HepG2 (cell line): ENCODE results near the gene TUBA1C. TPM values are rescaled to one million over a fixed set of nuclear protein-coding genes. Genes with fewer than 3 reads are reported as not detected.

Experiments
- ATAC-seq: fragments of 200-7000 bp; cut with Tn5 transposase; 3 replicates; pipeline ENCODE4 v1.9.1; 2020; ENCODE audit warnings: mild to moderate bottlenecking, moderate library complexity
- BruUV-seq: library from RNA; stranded (reverse); fragments of 400-500 nt; replicated peaks from 2 replicates; lab custom pipeline; 2021; lab: Mats Ljungman, UMichigan
- CTCF ChIA-PET: fragments of 300-600 bp; formaldehyde crosslinking; extraction: SDS; loops from one replicate; lab custom pipeline; 2021; ENCODE audit warnings: low total read pairs, inconsistent platforms, low intra/inter-chr PET ratio; lab: Yijun Ruan, JAX
- POLR2A ChIA-PET: fragments of 350-600 bp; sonication (Branson Sonifier 250); formaldehyde crosslinking; loops from one replicate; lab custom pipeline; 2020; ENCODE audit warnings: antibody characterized with exemption, inconsistent platforms; lab: Yijun Ruan, JAX
- DNase-seq: peaks from one replicate; pipeline ENCODE4 v3.0.0-alpha.2; 2015; ENCODE audit warnings: low spot score
- FAIRE-seq: peaks from 3 replicates; lab custom pipeline; 2011; peaks lifted over from hg19 to GRCh38; lab: Jason Lieb, UNC
- H2AFZ ChIP-seq: one replicate; pipeline ENCODE4 v1.6.1; 2011; ENCODE audit warnings: low read length, inconsistent platforms
- H3K27ac ChIP-seq: fragments of 300-600 bp; 3 replicates; pipeline ENCODE4 v1.8.0; 2011; ENCODE audit warnings: mixed run types, mild to moderate bottlenecking, mixed read lengths, low read length, inconsistent platforms; ENCODE audit not compliant: insufficient read depth; ENCODE audit errors: extremely low read length
- H3K27me3 ChIP-seq, 2 experiments: fragments of 200-600 bp in 1 of 2; 2 replicates in 1 of 2; 3 replicates in 1 of 2; pipeline versions ENCODE4 v1.6.0 to v1.8.0; 2011; ENCODE audit warnings: low read length in 2 of 2, mild to moderate bottlenecking in 2 of 2, moderate library complexity in 2 of 2, inconsistent platforms in 1 of 2; ENCODE audit not compliant: insufficient read depth in 2 of 2, control insufficient read depth in 1 of 2
- H3K36me3 ChIP-seq, 2 experiments: fragments of 200-600 bp in 1 of 2; replicated peaks in 1 of 2; 2 replicates in 1 of 2; 3 replicates in 1 of 2; pipeline versions ENCODE4 v1.5.1 to v1.8.0; 2011; ENCODE audit warnings: low read length in 2 of 2, inconsistent platforms in 1 of 2; ENCODE audit not compliant: insufficient read depth in 2 of 2, control insufficient read depth in 1 of 2
- H3K4me1 ChIP-seq: 2 replicates; pipeline ENCODE4 v1.5.1; 2012; ENCODE audit warnings: low read length, inconsistent platforms; ENCODE audit not compliant: insufficient read depth
- H3K4me2 ChIP-seq: 2 replicates; pipeline ENCODE4 v1.6.0; 2011; ENCODE audit warnings: low read depth, low read length, inconsistent platforms
- H3K4me3 ChIP-seq, 3 experiments: fragments of 200-600 bp in 1 of 3; sonication (generic), shearing (Covaris generic) in 1 of 3; replicated peaks in 1 of 3; 2 replicates each; pipeline ENCODE4 v1.5.1; 2011 to 2016; ENCODE audit warnings: low read length in 3 of 3, inconsistent platforms in 2 of 3, low read depth in 2 of 3, mild to moderate bottlenecking in 2 of 3, control low read depth in 1 of 3, mixed read lengths in 1 of 3; ENCODE audit not compliant: insufficient read depth in 1 of 3
- H3K79me2 ChIP-seq: one replicate; pipeline ENCODE4 v1.6.1; 2011; ENCODE audit warnings: low read length, inconsistent platforms; ENCODE audit not compliant: insufficient read depth
- H3K9ac ChIP-seq: 2 replicates; pipeline ENCODE4 v1.6.0; 2011; ENCODE audit warnings: mild to moderate bottlenecking, low read depth, low read length, inconsistent platforms; ENCODE audit not compliant: insufficient read depth
- H3K9me3 ChIP-seq: 2 replicates; pipeline ENCODE4 v1.5.1; 2012; ENCODE audit warnings: mild to moderate bottlenecking, low read length
- H4K20me1 ChIP-seq: 2 replicates; pipeline ENCODE4 v1.6.0; 2011; ENCODE audit warnings: inconsistent platforms, mild to moderate bottlenecking, low read length, moderate library complexity; ENCODE audit not compliant: insufficient read depth
- CREM ChIP-seq, 2 experiments: sonication (generic) in 1 of 2; formaldehyde crosslinking in 1 of 2; IDR thresholded peaks; 2 replicates each; pipeline versions ENCODE4 v1.4.0 to v1.6.1; 2016 to 2020; ENCODE audit warnings: antibody characterized with exemption in 1 of 2, mild to moderate bottlenecking in 1 of 2, missing genetic modification reagents in 1 of 2
- FLYWCH1 ChIP-seq: sonication (generic); formaldehyde crosslinking; IDR thresholded peaks from 2 replicates; pipeline ENCODE4 v1.8.1; 2023; ENCODE audit warnings: mild to moderate bottlenecking, missing genetic modification reagents
- HMG20A ChIP-seq: IDR thresholded peaks from 2 replicates; pipeline ENCODE4 v1.6.1; 2016; ENCODE audit warnings: borderline replicate concordance
- JUND ChIP-seq: sonication (generic); formaldehyde crosslinking; IDR thresholded peaks from 2 replicates; pipeline ENCODE4 v1.8.0; 2022; ENCODE audit warnings: mild to moderate bottlenecking, missing genetic modification reagents
- KDM5A ChIP-seq: fragments of 200-600 bp; sonication (generic); IDR thresholded peaks from 2 replicates; pipeline ENCODE4 v1.7.0; 2018; ENCODE audit warnings: antibody characterized with exemption, mild to moderate bottlenecking, low read length, borderline replicate concordance
- NFYC ChIP-seq: IDR thresholded peaks from 2 replicates; pipeline ENCODE4 v1.6.1; 2016; ENCODE audit warnings: missing genetic modification reagents, missing compliant biosample characterization
- PRPF4 ChIP-seq: fragments of 200-400 bp; formaldehyde crosslinking; IDR thresholded peaks from 2 replicates; pipeline ENCODE4 v1.6.1; 2016; ENCODE audit warnings: low read length, low read depth; ENCODE audit not compliant: poor library complexity, severe bottlenecking
- ZFAT ChIP-seq: sonication (generic); formaldehyde crosslinking; conservative IDR thresholded peaks from 2 replicates; pipeline ENCODE4 v1.8.1; 2023; ENCODE audit warnings: missing genetic modification reagents, inconsistent platforms
- ZKSCAN5 ChIP-seq: sonication (generic); formaldehyde crosslinking; IDR thresholded peaks from 2 replicates; pipeline ENCODE4 v1.5.1; 2020; ENCODE audit warnings: mild to moderate bottlenecking, missing genetic modification reagents
- ZNF354B ChIP-seq: sonication (generic); formaldehyde crosslinking; IDR thresholded peaks from 2 replicates; pipeline ENCODE4 v1.8.0; 2022; ENCODE audit warnings: mild to moderate bottlenecking, missing genetic modification reagents
- ZNF367 ChIP-seq: sonication (generic); formaldehyde crosslinking; IDR thresholded peaks from 2 replicates; pipeline ENCODE4 v1.4.0; 2020; ENCODE audit warnings: missing genetic modification reagents, borderline replicate concordance
- ZNF383 ChIP-seq: sonication (generic); formaldehyde crosslinking; IDR thresholded peaks from 2 replicates; pipeline ENCODE4 v1.4.0; 2020; ENCODE audit warnings: missing genetic modification reagents, mild to moderate bottlenecking, borderline replicate concordance
- ZNF432 ChIP-seq: sonication (generic); formaldehyde crosslinking; IDR thresholded peaks from 2 replicates; pipeline ENCODE4 v1.5.0; 2020; ENCODE audit warnings: missing genetic modification reagents, mild to moderate bottlenecking, borderline replicate concordance
- ZNF629 ChIP-seq: sonication (generic); formaldehyde crosslinking; conservative IDR thresholded peaks from 2 replicates; pipeline ENCODE4 v1.5.0; 2020; ENCODE audit warnings: missing genetic modification reagents
- ZNF816 ChIP-seq: sonication (generic); formaldehyde crosslinking; IDR thresholded peaks from 2 replicates; pipeline ENCODE4 v1.8.0; 2022; ENCODE audit warnings: missing genetic modification reagents, mild to moderate bottlenecking, borderline replicate concordance
- WGBS: methylation state at CpG from one replicate; pipeline ENCODE4 v1.1.6; 2017; ENCODE audit warnings: low lambda C conversion rate; 5-methylcytosine and 5-hydroxymethylcytosine counted together
- in situ Hi-C: cut with HindIII; loops from 2 replicates; pipeline ENCODE4 v1.10.0; 2017; ENCODE audit warnings: low pct_unique_long_range_greater_than_20kb; ENCODE audit not compliant: extremely low pct_ligation_motif_present
- intact Hi-C: fragments of 100-400 bp; cut with micrococcal nuclease; formaldehyde crosslinking; loops from one replicate; pipeline ENCODE4 v1.10.0; 2022; ENCODE audit not compliant: unreplicated experiment
- polyA plus RNA-seq, 8 experiments: library from polyadenylated mRNA; depleted of rRNA in 3 of 8; stranded (reverse) in 7 of 8; unstranded in 1 of 8; fragments of >200 nt; fragmentation: Illumina TruSeq in 4 of 8; extraction: Trizol in 4 of 8; gene quantifications; 2 replicates each; pipeline versions ENCODE4 v1.2.1 to v1.2.3, GENCODE V29; 2011 to 2016; ENCODE audit warnings: low read depth in 4 of 8, missing spikeins in 1 of 8, mixed read lengths in 1 of 8; ENCODE audit not compliant: insufficient read depth in 1 of 8
- total RNA-seq, 5 experiments: library from RNA; depleted of rRNA; stranded (reverse); fragments of >200 nt; fragmentation: Illumina TruSeq; extraction: Trizol; gene quantifications; 2 replicates each; pipeline ENCODE4 v1.2.3, GENCODE V29; 2016; ENCODE audit warnings: low read depth in 1 of 5
- TF ChIP-seq, protein P1 (sequence below): sonication (generic); formaldehyde crosslinking; IDR thresholded peaks from 2 replicates; pipeline ENCODE4 v1.4.0; 2020; ENCODE audit warnings: missing genetic modification reagents
- TF ChIP-seq, protein P2 (sequence below): sonication (generic); formaldehyde crosslinking; IDR thresholded peaks from 2 replicates; pipeline ENCODE4 v1.4.0; 2020; ENCODE audit warnings: missing genetic modification reagents, borderline replicate concordance
- TF ChIP-seq, protein P3 (sequence below): IDR thresholded peaks from 2 replicates; pipeline ENCODE4 v1.6.1; 2016; ENCODE audit warnings: missing compliant biosample characterization, missing genetic modification reagents, borderline replicate concordance

The TUBA1C gene
- total and polyA plus RNA-seq, 2 of the 13 experiments (the other 11 are each of a cell fraction or from before 2014, with no cell fraction given), result 693 to 1,075 TPM

DNA sequence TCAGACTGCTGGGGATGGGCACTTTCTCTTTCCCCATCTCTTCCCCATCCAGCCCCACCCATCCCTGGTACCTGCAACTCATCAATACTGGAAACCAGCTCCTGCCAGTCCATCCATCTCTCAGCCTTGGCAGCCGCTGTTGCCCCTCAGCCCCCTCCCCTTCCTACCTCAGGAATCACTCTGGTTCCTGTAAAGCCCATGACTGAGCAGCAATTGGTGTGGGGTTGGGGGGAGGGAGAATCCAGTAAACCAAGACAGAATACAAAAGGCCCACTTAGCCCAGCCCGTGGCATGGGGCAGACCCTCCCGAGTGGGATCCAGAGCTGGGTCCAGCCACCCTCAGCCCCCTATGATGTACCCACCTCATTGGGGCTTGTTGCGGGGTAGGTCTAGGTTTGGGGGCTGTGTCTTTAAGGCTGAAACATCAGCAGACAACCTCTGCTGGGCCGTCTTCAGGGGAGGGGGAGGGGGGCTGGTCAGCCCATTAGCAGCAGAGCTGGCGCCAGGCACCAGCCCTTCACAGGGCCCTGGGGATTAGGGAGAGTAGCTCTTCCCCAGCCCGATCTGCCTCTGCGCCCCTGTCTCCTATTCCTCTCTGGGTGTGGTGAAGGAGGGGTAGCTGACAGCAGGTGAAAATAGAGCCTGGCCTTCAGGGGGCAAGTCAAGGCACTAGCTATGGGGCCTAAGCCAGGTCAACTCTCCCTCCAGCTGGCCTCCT lies 29.4 kb downstream of the TUBA1C start (continued):
- TF ChIP-seq, protein P1, sequence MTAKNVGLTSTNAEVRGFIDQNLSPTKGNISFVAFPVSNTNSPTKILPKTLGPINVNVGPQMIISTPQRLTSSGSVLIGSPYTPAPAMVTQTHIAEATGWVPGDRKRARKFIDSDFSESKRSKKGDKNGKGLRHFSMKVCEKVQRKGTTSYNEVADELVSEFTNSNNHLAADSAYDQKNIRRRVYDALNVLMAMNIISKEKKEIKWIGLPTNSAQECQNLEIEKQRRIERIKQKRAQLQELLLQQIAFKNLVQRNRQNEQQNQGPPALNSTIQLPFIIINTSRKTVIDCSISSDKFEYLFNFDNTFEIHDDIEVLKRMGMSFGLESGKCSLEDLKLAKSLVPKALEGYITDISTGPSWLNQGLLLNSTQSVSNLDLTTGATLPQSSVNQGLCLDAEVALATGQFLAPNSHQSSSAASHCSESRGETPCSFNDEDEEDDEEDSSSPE (CRISPR knock-in tag), result no peak
- no peak for TF ChIP-seq FLYWCH1 (CRISPR knock-in tag)
- no peak for TF ChIP-seq KDM5A
- no peak for TF ChIP-seq ZNF432 (CRISPR knock-in tag)

DNA sequence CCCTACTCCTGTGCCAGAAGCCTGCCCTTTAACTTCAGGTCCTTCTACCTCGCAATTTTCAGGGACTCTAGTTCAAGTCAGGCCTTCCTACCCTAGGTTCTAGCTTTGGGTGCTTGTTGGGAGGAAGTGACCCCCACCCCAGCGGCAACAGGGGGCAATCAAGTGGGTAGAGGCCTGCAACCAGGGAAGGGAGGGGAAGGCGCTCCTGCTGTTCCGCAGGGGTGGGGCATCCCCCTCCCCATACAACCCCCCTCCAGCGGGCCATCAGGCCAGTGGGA lies 29.9 kb downstream of the TUBA1C start:
- intact Hi-C loops (no loop called here), in situ Hi-C loops (no loop called here)
- H3K4me3 ChIP-seq, result peak overlapping the region in 1 of 3 experiments; percentile 57; a peak in 1 of 6 replicates
- ChIA-PET CTCF (no interaction called here), POLR2A (interaction anchor here (0.9 to 1.1 kb wide), 2 partner anchors 15 to 29 kb away, joined by 3 to 4 read pairs; no protein-coding TSS in a partner anchor)
- H3K9me3 ChIP-seq, result no peaks in the 10 kb centered on the region
- ATAC-seq (no peak), FAIRE-seq (no peak), DNase-seq (no peak)
- no peak overlapping the region for H2AFZ ChIP-seq
- peaks cover 16% of the 10 kb centered on the region for H3K4me1 ChIP-seq
- H3K36me3 ChIP-seq, result no peaks in the 10 kb centered on the region
- WGBS, result 57% methylated on average over 4 of the region's 5 CpGs
- H4K20me1 ChIP-seq, result no peaks in the 10 kb centered on the region
- H3K27ac ChIP-seq, result no peak overlapping the region
- TF ChIP-seq, protein P2, sequence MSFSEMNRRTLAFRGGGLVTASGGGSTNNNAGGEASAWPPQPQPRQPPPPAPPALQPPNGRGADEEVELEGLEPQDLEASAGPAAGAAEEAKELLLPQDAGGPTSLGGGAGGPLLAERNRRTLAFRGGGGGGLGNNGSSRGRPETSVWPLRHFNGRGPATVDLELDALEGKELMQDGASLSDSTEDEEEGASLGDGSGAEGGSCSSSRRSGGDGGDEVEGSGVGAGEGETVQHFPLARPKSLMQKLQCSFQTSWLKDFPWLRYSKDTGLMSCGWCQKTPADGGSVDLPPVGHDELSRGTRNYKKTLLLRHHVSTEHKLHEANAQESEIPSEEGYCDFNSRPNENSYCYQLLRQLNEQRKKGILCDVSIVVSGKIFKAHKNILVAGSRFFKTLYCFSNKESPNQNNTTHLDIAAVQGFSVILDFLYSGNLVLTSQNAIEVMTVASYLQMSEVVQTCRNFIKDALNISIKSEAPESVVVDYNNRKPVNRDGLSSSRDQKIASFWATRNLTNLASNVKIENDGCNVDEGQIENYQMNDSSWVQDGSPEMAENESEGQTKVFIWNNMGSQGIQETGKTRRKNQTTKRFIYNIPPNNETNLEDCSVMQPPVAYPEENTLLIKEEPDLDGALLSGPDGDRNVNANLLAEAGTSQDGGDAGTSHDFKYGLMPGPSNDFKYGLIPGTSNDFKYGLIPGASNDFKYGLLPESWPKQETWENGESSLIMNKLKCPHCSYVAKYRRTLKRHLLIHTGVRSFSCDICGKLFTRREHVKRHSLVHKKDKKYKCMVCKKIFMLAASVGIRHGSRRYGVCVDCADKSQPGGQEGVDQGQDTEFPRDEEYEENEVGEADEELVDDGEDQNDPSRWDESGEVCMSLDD (CRISPR knock-in tag), result no peak
- TF ChIP-seq HMG20A (CRISPR knock-in tag) (no peak), ZFAT (no peak), PRPF4 (no peak), ZKSCAN5 (CRISPR knock-in tag) (no peak), ZNF816 (no peak), ZNF367 (CRISPR knock-in tag) (no peak), CREM (IDR thresholded peaks at IDR 0.05) (no peak), CREM (CRISPR knock-in tag; IDR thresholded peaks at IDR 0.05) (no peak), ZNF629 (no peak), ZNF354B (no peak), JUND (CRISPR knock-in tag) (no peak), ZNF383 (CRISPR knock-in tag) (no peak), NFYC (CRISPR knock-in tag) (no peak)
- TF ChIP-seq, protein P3, sequence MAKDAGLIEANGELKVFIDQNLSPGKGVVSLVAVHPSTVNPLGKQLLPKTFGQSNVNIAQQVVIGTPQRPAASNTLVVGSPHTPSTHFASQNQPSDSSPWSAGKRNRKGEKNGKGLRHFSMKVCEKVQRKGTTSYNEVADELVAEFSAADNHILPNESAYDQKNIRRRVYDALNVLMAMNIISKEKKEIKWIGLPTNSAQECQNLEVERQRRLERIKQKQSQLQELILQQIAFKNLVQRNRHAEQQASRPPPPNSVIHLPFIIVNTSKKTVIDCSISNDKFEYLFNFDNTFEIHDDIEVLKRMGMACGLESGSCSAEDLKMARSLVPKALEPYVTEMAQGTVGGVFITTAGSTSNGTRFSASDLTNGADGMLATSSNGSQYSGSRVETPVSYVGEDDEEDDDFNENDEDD (CRISPR knock-in tag), result no peak
- no TSS peak for BruUV-seq
- peaks cover 16 to 70% of the 10 kb centered on the region in 2 experiments for H3K27me3 ChIP-seq
- H3K79me2 ChIP-seq, result no peaks in the 10 kb centered on the region
- H3K9ac ChIP-seq, result no peak overlapping the region
- H3K4me2 ChIP-seq, result no peak overlapping the region
